Measurements from ENCODE around the gene KCNC2.

The KCNC2 gene

DNA sequence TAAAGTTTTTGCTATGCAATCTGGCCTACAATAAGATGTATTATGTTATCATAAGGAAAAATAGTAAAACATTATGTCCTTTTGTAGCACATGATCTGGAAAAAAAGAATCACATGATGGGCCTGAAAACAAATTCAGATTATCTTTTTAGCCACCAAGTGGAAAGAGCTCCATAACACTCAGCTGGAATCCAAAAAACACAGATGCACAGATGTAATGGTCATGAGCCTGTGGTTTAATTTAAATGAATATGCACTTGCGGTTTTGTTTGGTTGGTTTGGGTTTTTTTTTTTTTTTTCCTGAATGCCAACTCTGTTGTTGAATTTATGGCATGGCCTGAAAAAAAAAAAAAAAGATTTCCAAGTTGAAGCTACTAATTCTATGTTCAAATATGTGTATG lies 4.1 kb downstream of the KCNC2 start:
- TF ChIP-seq EZH2 (optimal IDR thresholded peaks at IDR 0.05; ENCODE audit: low read depth, low read length) = no peak
- TF ChIP-seq, protein P1, sequence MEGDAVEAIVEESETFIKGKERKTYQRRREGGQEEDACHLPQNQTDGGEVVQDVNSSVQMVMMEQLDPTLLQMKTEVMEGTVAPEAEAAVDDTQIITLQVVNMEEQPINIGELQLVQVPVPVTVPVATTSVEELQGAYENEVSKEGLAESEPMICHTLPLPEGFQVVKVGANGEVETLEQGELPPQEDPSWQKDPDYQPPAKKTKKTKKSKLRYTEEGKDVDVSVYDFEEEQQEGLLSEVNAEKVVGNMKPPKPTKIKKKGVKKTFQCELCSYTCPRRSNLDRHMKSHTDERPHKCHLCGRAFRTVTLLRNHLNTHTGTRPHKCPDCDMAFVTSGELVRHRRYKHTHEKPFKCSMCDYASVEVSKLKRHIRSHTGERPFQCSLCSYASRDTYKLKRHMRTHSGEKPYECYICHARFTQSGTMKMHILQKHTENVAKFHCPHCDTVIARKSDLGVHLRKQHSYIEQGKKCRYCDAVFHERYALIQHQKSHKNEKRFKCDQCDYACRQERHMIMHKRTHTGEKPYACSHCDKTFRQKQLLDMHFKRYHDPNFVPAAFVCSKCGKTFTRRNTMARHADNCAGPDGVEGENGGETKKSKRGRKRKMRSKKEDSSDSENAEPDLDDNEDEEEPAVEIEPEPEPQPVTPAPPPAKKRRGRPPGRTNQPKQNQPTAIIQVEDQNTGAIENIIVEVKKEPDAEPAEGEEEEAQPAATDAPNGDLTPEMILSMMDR (IDR thresholded peaks at IDR 0.05; ENCODE audit: low read length) = no peak
- TF ChIP-seq EZH2phosphoT487 (IDR thresholded peaks at IDR 0.05; ENCODE audit: low read length) = no peak

DNA sequence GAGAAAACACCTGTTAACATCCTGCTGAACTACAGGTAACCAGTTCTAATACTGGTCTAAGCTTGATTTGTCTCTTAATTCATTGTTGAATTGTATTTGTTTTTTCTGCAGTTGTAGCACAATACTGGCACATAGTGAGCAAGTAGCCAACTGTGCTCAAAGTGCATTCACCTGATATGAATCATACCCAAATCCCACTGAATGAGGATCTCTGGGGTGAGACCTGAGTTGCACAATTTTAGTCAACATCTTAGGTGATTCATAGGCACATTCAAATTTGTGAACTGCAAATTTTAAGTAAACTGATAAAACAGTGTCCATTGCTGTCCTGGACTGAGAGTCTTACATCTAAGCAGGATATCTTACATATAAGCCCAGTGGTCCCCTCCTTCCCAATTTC lies 12.8 kb downstream of the KCNC2 start:
- Histone ChIP-seq H3K9me2 (replicated peaks; ENCODE audit: insufficient read depth, low read length) (no peaks in the 10 kb centered on the region), H3K4me2 (ENCODE audit: low read depth, low read length) (no peak overlapping the region), H3K4me1 (ENCODE audit: low read length) (peaks cover 9% of the 10 kb centered on the region), H3K9me3 (replicated peaks; ENCODE audit: insufficient read depth, low read length) (no peaks in the 10 kb centered on the region), H3K4me3 (ENCODE audit: low read length) (no peak overlapping the region), H3F3A (ENCODE audit: insufficient read depth, low read length) (0 out of 2 replicates have a peak, but pooled peaks cover 7% of the 10 kb centered on the region), H3K27me3 (replicated peaks; ENCODE audit: insufficient read depth, low read length) (no peaks in the 10 kb centered on the region), H3K9ac (ENCODE audit: low read length) (no peak overlapping the region; the same call in 1 of the 2 replicates), H3K79me2 (ENCODE audit: low read length) (no peaks in the 10 kb centered on the region), H2AFZ (ENCODE audit: low read length) (no peak overlapping the region), H3K36me3 (replicated peaks; ENCODE audit: insufficient read depth, low read length) (no peaks in the 10 kb centered on the region), H4K20me1 (ENCODE audit: insufficient read depth, low read length) (no peaks in the 10 kb centered on the region), H3K27ac (ENCODE audit: low read length) (no peak overlapping the region)
- TF ChIP-seq EZH2phosphoT487 (IDR thresholded peaks at IDR 0.05; ENCODE audit: low read length) (no peak), EZH2 (optimal IDR thresholded peaks at IDR 0.05; ENCODE audit: low read depth, low read length) (no peak)
- TF ChIP-seq, protein P1 (IDR thresholded peaks at IDR 0.05; ENCODE audit: low read length) = no peak
- DNase-seq = no peak

More for the DNA sequence above, 4.1 kb downstream of the KCNC2 start:
- no peaks in the 10 kb centered on the region for H3K27me3 ChIP-seq (replicated peaks; ENCODE audit: insufficient read depth, low read length)
- H3K36me3 ChIP-seq (replicated peaks; ENCODE audit: insufficient read depth, low read length) = no peaks in the 10 kb centered on the region
- no peaks in the 10 kb centered on the region for H4K20me1 ChIP-seq (ENCODE audit: insufficient read depth, low read length)
- peaks cover 8% of the 10 kb centered on the region for H3K4me1 ChIP-seq (ENCODE audit: low read length)
- H3K4me2 ChIP-seq (ENCODE audit: low read depth, low read length) = no peak overlapping the region
- H3F3A ChIP-seq (ENCODE audit: insufficient read depth, low read length) = 0 out of 2 replicates have a peak, but pooled peaks cover 2% of the 10 kb centered on the region
- H3K79me2 ChIP-seq (ENCODE audit: low read length) = no peaks in the 10 kb centered on the region
- H2AFZ ChIP-seq (ENCODE audit: low read length) = no peak overlapping the region
- H3K9ac ChIP-seq (ENCODE audit: low read length) = no peak overlapping the region
- H3K9me3 ChIP-seq (replicated peaks; ENCODE audit: insufficient read depth, low read length) = no peaks in the 10 kb centered on the region
- no peak for DNase-seq
- H3K9me2 ChIP-seq (replicated peaks; ENCODE audit: insufficient read depth, low read length) = no peaks in the 10 kb centered on the region
- H3K27ac ChIP-seq (ENCODE audit: low read length) = no peak overlapping the region
- no peak overlapping the region for H3K4me3 ChIP-seq (ENCODE audit: low read length)

DNA sequence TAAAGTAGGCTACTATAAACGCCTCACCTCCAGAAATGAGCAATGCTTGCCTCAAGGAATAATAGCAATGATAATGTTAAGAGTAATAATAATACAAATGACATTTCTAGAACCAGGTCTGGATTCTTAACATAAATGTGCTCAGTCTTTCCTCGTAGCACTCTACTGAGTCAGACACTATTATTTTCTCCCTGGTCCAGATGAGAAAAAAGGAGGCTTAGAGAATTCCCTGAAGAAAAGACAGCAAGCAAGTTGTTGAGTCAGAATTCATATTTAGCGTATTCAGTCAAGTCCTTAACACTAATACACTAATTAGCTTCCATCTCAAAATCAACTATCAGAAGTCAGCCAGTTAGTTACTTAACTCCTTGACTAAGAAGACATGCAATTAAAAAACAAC lies 13.2 kb downstream of the KCNC2 start:
- no peak overlapping the region for H3K4me3 ChIP-seq (ENCODE audit: low read length)
- H3K9me3 ChIP-seq (replicated peaks; ENCODE audit: insufficient read depth, low read length) = no peaks in the 10 kb centered on the region
- H4K20me1 ChIP-seq (ENCODE audit: insufficient read depth, low read length) = no peaks in the 10 kb centered on the region
- H3K4me1 ChIP-seq (ENCODE audit: low read length) = peaks cover 7% of the 10 kb centered on the region
- no peak overlapping the region for H3K4me2 ChIP-seq (ENCODE audit: low read depth, low read length)
- H3K27me3 ChIP-seq (replicated peaks; ENCODE audit: insufficient read depth, low read length) = no peaks in the 10 kb centered on the region
- no peaks in the 10 kb centered on the region for H3K9me2 ChIP-seq (replicated peaks; ENCODE audit: insufficient read depth, low read length)
- H3K79me2 ChIP-seq (ENCODE audit: low read length) = no peaks in the 10 kb centered on the region
- no peak overlapping the region for H2AFZ ChIP-seq (ENCODE audit: low read length)
- H3F3A ChIP-seq (ENCODE audit: insufficient read depth, low read length) = 0 out of 2 replicates have a peak, but pooled peaks cover 7% of the 10 kb centered on the region
- TF ChIP-seq EZH2phosphoT487 (IDR thresholded peaks at IDR 0.05; ENCODE audit: low read length) (no peak), EZH2 (optimal IDR thresholded peaks at IDR 0.05; ENCODE audit: low read depth, low read length) (no peak)
- TF ChIP-seq, protein P1 (IDR thresholded peaks at IDR 0.05; ENCODE audit: low read length) = no peak
- DNase-seq = no peak
- no peak overlapping the region for H3K27ac ChIP-seq (ENCODE audit: low read length)
- H3K9ac ChIP-seq (ENCODE audit: low read length) = no peak overlapping the region
- no peaks in the 10 kb centered on the region for H3K36me3 ChIP-seq (replicated peaks; ENCODE audit: insufficient read depth, low read length)

Measured in MM.1S (cell line).